GM11168 (cell line): ENCODE measurements around the gene C5orf58.

Experiments used
- in situ Hi-C: fragments of 300-500 bp; cut with MboI; formaldehyde crosslinking; loops from one replicate; pipeline ENCODE4 v1.12.0; 2022; ENCODE audit warnings: low sequenced_read_pairs; ENCODE audit not compliant: unreplicated experiment

Gene C5orf58

DNA sequence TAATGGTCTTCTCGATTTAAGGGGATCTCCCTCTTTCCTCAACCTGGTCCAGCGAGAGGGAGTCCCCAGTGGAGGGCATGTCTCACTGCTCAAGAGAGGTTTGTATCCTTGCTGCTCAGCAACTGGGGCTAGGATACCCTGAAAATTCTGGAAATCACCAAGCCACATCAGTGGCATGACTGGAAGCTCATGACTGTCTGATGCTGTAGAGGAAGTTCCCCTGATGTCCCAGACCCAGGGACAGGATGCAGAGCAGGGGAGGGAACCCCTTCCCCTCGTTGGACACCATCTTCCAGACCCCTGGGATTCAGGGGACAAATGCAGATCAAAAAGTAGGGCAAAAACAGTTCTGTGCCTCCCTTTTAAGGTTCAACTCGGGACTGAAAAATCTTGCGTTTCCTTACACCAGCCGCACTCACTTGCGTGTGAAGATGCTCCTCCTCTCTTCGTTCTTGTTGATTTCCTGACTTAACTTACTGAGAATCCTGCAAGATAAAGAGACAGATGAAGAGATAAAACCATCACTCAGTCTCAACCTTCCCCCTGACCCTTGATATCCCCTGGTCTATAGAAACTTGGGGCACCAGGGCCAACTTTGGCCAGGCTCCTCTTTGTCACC lies 42.7 kb downstream of the C5orf58 start:
- in situ Hi-C loops = no loop called here

- in situ Hi-C loops = no loop called here
Measured at GRCh38 chr5:170276140-170276539, 43.4 kb downstream of the C5orf58 start.

DNA sequence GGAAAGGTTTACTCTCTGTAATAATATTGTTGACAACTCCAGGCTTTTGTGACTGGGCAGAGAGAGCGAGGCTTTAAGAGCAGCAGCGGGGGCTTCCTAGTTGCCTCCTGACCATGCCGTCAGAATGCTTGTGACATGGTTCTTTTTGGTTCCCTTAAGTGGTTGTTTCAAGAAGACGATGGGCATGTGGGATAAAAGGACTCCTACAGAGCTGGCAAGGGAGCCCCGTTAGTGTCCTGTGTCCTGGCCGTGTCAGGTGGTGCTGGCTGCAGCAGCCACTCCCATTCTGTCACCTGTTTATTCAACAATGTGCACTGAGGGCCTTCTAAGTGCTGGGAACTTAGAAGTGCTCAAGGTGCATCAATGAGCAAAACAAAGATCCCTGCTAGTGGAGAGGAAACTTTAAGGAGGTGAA lies 45.1 kb downstream of the C5orf58 start:
- in situ Hi-C loops = no loop called here

DNA sequence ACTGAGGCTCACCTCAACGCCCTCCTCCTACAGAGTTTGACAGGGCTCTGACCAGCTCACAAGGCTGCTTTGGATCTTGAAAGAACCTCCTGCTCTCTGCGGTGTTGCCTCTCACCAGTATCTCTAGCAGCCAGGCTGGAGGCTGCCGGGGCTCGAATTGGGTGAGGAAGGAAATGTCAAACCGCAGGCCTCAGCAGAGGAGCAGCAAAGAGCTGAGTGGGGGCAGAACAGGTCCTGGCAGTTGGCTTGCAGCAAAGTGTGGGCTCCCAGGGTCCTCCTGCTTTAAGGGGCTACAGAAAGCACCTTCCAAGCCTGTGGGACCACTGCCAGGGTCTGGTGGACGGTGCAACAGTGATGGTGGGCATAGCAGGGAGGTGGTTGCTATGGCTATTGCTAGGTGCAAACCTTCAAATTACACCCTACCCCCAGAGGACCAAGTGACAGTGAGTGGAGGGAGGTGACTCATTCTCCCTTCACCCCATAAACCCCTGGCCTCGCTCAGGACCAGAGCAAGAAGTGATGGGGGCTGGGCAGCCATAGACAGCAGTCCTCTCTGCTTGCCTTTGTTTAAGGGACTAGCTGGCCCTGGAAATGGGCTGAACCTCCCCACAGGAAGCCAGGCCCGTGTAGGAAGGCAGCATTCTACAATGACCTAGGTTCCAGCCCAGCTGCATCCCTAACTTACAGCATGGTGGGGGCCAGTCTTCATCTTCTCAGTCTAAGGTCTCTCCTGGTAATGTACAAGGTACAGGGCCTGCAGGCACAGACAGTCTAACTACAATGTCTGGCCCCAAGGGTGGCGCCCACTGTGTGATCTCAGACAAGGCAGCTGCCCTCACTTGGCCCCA lies 46.0 kb downstream of the C5orf58 start:
- in situ Hi-C loops = no loop called here

DNA sequence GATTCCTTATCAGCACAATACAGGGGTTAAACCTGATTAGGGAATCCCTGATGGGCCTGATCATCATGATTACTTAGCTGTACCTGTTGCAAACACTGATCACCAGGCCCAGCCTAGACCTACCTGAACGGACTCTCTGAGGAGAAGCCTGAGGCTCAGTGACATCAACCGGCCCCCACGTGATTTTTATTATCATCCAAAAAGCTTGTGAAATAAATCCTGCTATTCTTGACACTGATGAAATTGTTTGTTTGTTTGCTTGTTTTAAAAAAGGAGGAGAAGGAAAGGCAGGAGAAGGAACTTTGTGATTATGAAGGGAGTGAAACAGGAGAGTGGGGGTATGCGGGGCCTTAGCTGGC lies 46.7 kb downstream of the C5orf58 start:
- in situ Hi-C loops = no loop called here

DNA sequence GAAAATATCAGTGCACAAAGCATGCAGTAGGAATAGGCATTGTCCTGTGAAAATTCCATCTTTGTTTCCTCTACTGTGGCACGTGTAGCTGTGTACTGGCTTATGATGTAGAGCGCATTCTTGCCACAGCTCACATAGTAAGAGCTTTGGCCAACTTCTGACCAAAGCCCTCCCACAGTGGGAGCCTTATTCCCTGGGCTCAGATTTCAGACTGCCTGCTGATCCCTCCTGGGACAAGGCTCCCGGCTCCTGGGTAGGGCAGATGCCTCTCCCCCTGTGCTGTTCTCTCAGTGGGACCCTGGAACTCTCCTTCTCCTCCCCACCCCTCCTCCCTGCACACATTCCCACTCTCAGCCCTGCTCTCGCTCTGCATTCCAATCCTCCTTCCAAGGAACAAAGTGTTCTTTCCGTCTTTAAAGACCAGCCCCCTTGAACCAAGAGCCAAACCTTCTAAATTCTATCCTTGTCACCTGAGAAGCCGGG lies 47.3 kb downstream of the C5orf58 start:
- in situ Hi-C loops = no loop called here

DNA sequence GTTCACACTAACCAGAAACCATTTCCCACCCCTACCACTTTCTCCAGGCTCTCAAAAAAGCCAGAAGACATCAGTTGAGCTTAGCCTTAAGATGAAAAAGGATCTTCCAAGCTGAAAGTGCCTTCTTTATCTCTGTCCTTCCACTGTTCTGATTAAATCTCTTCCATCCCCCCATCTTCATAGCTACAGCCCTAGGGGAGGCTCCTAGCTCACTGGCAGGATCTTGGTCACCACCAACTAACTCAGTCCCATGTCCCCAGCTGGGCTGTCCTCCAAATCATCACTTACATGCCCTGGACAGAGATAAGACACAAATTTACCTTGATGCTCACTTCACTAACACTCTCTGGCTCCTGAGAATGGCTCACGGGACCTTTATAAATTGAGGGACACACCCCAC lies 50.5 kb downstream of the C5orf58 start:
- in situ Hi-C loops = no loop called here

DNA sequence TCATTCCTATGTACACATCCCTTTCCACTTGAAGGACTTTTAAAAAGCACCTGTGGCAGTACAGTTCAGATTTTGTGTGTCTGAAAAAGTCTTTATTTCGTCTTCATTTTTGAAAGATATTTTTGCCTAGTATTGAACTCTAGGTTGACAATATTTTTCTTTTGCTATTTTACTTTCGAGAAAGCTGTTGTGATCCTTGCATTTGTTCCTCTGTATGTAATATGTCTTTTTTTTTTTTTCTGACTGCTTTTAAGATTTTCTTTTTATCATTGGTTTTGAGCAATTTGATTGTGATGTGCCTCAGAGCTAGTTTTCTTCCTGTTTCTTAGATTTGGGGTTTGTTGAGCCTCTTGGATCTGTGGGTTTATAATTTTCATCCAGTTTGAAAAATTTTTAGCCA lies 51.4 kb downstream of the C5orf58 start:
- in situ Hi-C loops = no loop called here

- in situ Hi-C loops = no loop called here
Measured at GRCh38 chr5:170285181-170285580, 52.4 kb downstream of the C5orf58 start.

DNA sequence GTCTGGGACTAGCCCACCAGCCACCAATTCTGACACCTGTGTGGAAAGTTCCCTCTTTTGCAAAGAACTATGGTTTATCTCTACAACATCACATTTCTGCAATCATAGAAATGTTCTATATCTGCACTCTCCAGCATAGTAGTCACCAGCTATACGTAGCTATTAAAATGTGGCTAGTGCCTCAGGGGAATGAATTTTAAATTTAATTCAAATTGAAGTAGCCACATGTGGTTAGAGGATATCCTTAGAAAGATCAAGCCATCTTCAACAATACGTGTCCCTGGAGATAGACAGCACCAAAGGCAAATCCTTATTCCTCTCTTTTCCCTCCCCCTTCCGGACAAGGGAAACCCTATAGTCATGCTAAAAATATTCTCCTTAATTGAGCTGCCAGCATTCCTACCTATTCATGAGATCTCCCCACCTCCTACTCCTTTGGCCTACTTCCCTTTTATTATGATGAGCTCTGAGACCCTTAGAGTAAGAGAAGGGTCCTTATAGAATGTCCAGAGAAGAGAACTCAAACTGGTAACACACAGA lies 53.7 kb downstream of the C5orf58 start:
- in situ Hi-C loops = no loop called here

GRCh38 chr5:170287532-170287931 lies 54.7 kb downstream of the C5orf58 start:
- in situ Hi-C loops = no loop called here

DNA sequence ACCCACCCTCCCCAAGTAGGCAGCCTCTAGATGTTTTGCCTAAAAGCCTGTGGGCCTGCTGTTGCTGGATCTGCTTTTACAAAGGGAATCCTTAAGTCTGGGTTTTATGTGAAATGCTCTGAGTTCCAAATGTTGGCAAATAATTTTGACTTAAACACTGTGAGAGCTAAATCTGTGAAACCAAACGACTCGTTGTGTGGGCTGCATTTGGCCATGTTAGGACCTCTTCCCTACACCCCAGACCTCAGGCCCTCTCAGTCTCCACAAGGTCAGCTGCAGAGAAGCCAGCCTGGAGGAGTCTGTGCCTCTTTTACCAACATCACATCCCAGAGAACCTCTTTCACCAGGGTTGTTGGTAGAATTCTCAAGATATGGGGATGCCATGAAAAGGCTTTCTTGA lies 55.4 kb downstream of the C5orf58 start:
- in situ Hi-C loops = no loop called here

DNA sequence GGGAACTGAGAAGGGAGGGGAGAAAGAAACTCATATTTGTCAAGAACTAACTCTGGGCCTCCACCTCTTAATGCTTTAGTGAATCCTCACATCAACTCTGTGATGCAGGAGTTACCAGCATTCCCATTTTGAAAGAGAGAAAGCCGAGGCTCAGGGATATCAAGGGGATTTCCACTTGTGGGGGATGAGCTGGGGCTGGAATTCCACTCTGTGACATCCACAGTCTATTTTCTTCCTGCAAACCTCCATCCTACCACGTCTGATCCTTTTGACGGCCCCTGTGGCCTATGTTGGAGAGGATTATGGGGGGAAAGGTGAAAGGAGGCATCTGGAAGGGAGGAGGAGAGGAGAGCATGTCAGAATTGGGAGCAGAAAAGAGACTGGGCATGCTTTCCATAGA lies 55.8 kb downstream of the C5orf58 start:
- in situ Hi-C loops = no loop called here

- in situ Hi-C loops = no loop called here
Measured at GRCh38 chr5:170289121-170289520, 56.3 kb downstream of the C5orf58 start.

GRCh38 chr5:170289764-170290163 lies 57.0 kb downstream of the C5orf58 start:
- in situ Hi-C loops = no loop called here

DNA sequence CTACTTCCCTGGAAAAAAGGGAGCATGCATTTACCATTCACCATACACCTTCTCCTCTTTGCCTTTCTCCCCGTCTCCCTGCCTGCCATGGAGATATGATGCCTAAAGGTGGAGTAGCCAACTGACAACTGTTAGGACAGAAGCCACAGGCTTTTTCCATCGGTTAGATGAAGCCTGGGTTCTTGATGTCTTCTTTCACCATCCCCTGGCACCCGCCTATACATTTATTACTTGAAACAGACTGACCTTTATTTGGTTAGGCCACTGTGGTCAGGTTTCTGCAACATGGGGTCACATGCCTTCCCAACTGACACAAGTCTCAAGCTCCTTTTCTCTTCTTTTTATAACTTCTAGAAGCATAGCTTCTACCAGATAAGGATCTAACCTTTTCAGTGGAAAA lies 57.7 kb downstream of the C5orf58 start:
- in situ Hi-C loops = no loop called here

GRCh38 chr5:170292179-170293104 lies 59.7 kb downstream of the C5orf58 start:
- in situ Hi-C loops = no loop called here

DNA sequence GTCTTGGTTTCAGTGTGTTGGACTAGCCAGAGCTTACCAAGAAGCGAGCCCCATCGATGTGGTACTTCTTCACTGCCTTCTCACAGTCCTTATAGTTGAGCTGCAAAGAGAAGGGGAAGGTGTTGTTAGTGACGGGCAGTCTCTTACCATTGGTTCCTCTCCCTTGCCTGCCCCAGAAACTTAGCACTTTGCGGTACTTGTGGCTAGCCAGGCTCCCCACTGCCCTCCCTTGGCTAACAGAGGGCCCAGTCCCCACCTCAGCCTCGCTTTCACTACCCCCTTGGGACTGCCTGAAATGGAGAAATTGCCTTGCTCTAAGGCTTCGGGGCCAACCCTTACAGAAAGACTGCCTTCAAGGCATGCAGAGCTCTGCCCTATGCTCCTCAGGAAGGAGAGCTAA lies 60.5 kb downstream of the C5orf58 start:
- in situ Hi-C loops = no loop called here

DNA sequence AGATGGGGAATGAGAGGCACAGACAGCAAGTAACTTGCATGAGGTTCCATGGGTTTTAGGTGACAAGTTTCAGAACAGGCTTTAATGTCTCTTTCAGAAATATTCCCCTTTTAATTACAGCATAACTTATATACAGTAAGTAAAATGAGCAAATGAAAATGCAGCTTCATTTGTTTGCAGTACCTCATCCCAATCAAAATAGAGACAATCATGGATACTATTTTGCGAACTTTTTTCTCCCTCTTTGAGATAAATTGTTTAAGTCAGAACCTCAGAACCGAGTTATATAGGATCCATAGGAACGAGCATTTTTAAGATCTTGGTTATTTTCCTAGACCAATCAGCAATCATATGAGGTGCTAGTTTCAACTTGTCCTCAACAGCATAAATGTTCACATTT lies 61.3 kb downstream of the C5orf58 start:
- in situ Hi-C loops = no loop called here

DNA sequence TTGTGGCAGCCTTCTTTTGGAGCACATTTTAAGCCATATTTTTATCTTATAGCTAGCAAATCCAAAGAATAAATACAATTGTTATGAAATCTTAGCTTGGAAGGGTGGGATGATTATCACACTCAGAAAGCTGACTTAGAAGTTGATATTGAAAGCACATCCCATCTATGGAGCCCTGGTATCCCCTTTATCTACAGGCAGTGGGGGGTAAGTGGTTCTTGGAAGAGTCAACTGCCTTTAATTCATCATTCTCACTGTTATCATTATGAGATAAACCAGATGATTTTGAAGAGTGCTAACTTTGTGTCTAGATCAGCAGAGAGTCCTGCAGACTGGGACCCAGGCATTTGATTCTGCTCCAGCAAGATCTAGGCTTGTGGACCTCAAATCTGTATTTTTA lies 61.8 kb downstream of the C5orf58 start:
- in situ Hi-C loops = no loop called here
